Heart left ventricle (tissue), 16 donors: ENCODE data around the gene RERG. TPM values are rescaled to one million over a fixed set of nuclear protein-coding genes. Genes with fewer than 3 reads are reported as not detected.

Source experiments
- ATAC-seq, 4 donors: fragments of 200-7000 bp; cut with Tn5 transposase; one replicate each; pipeline ENCODE4 v1.9.1; 2020 to 2022; ENCODE audit warnings: moderate library complexity in 4 of 4, mild to moderate bottlenecking in 3 of 4, moderate number of reproducible peaks in 1 of 4
- DNase-seq, 5 donors: peaks; one replicate each; pipeline ENCODE4 v3.0.0-alpha.2; 2020
- H3K27ac ChIP-seq, 12 donors: fragments of 200-600 bp; sonication (generic) in 4 of 12; one replicate each; pipeline versions ENCODE4 v1.5.0 to v1.8.0; 2016 to 2022; ENCODE audit warnings: mild to moderate bottlenecking in 2 of 12
- H3K27me3 ChIP-seq, 9 donors: fragments of 200-600 bp; sonication (generic) in 2 of 9; one replicate each; pipeline versions ENCODE4 v1.5.1 to v1.8.0; 2016 to 2022; ENCODE audit warnings: mild to moderate bottlenecking in 3 of 9
- H3K36me3 ChIP-seq, 9 donors: fragments of 200-600 bp; sonication (generic) in 2 of 9; one replicate each; pipeline versions ENCODE4 v1.5.0 to v1.8.0; 2018 to 2022; ENCODE audit warnings: mild to moderate bottlenecking in 2 of 9
- H3K4me1 ChIP-seq, 12 donors: fragments of 200-600 bp; sonication (generic) in 4 of 12; one replicate each; pipeline versions ENCODE4 v1.5.0 to v1.8.0; 2016 to 2022; ENCODE audit warnings: mild to moderate bottlenecking in 3 of 12
- H3K4me3 ChIP-seq, 12 donors: fragments of 200-600 bp; sonication (generic) in 4 of 12; one replicate each; pipeline versions ENCODE4 v1.5.0 to v1.8.0; 2017 to 2022; ENCODE audit warnings: mild to moderate bottlenecking in 9 of 12, moderate library complexity in 4 of 12
- H3K9me3 ChIP-seq, 12 donors: fragments of 200-600 bp; sonication (generic) in 4 of 12; one replicate each; pipeline versions ENCODE4 v1.5.0 to v1.8.0; 2016 to 2022; ENCODE audit warnings: mild to moderate bottlenecking in 1 of 12
- POLR2A ChIP-seq, 2 donors: fragments of 450-650 bp; IDR thresholded peaks; one replicate each; pipeline ENCODE4 v1.6.1; 2017; ENCODE audit warnings: antibody characterized with exemption in 2 of 2, mild to moderate bottlenecking in 2 of 2, moderate library complexity in 2 of 2
- WGBS, 4 donors: extraction: QIAGEN DNeasy Blood & Tissue Kit in 2 of 4; methylation state at CpG; one replicate each; pipeline versions ENCODE4 v1.1.5 to v1.1.7; 2013 to 2018; 5-methylcytosine and 5-hydroxymethylcytosine counted together
- intact Hi-C, 10 donors: fragments of 100-400 bp; cut with DNase I; formaldehyde crosslinking; loops; one replicate each; pipeline versions ENCODE4 v1.11.1 to v1.14.2; 2022
- polyA plus RNA-seq, 2 donors: library from polyadenylated mRNA; stranded (reverse); fragments of 200-250 nt; gene quantifications; one replicate each; pipeline ENCODE4 v1.2.3, GENCODE V29; 2013
- total RNA-seq, 9 donors: library from RNA; depleted of rRNA in 2 of 9; stranded (reverse); fragments of >200 nt in 2 of 9; fragmentation: NEBNext Ultra II Directional in 3 of 9; extraction: Animal tissue kit (Norgen Biotek cat#: 25700) in 3 of 9; gene quantifications; one replicate each; pipeline versions ENCODE4 v1.1.0 to v1.2.4, GENCODE V29; 2016 to 2023
- TF ChIP-seq, protein P1 (sequence below), 12 donors: fragments of 200-600 bp; sonication (generic) in 4 of 12; IDR thresholded peaks; one replicate each; pipeline versions ENCODE4 v1.5.0 to v1.8.0; 2018 to 2022; ENCODE audit warnings: antibody characterized with exemption in 12 of 12, mild to moderate bottlenecking in 5 of 12
- donor health status: ischemic (EF 13 %, LVEDD 7.1; RV severe dilation, severe dysfunction).
- donor health status: healthy with polysubstance abuse.
- donor health status: DM: no; HTN: yes; CAD: no.
- donor health status: DM: no; HTN: no; CAD: no.
- donor health status: ischemic (EF 25% LVEDD 6.9; RV normal size, moderate dysfunction).
- donor health status: ischemic (EF 25% LVEDD 5.7; RV mildly dilated, moderate dysfunction).
- donor health status: healthy.
- donor health status: DM: yes; HTN: yes; CAD: no.
- donor health status: ischemic (EF 35%, LVEDD 5.7; RV mildly dilated, moderate dysfunction).
- donor health status: nonischemic (EF 11% LVEDD 7.7; RV severe dilation, severe dysfunction).
- donor health status: DM: yes; HTN: yes; CAD: no.
- donor health status: PGD.
- donor health status: ischemic (EF 29% LVEDD 5.4; RV normal size, mild dysfunction).
- donor health status: nonischemic (EF 23%, LVEDD 6.1; RV moderate dilation, normal function).

RERG gene
- total and polyA plus RNA-seq, 11 donors: 2.9 to 17.7 (median 4.2) TPM

DNA sequence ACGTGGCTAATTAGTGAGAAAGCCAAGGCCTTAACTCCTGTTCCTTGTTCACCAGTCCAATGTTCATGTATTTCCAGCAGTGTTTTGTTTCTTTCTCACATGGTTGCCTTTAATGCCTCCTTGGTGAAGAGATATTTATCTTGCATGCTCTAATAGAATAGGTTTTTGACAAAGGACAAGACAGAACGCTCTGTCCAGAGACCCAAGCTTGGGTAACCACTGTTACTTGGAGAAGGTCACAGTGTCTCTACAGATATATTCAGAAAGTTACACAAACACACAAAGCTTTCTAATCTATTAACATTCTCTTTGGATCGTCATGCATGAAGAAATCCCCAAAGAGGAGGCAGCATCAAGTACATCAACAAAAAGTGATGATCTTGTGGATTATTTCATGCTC lies 33.1 kb downstream of the RERG start:
- peaks cover 0 to 16% (median 0%) of the 10 kb centered on the region in 12 donors for H3K4me1 ChIP-seq
- H3K27me3 ChIP-seq: no peaks in the 10 kb centered on the region
- no peaks in the 10 kb centered on the region for H3K36me3 ChIP-seq
- 80 to 84% (median 82%) methylated on average over 3 of the region's 3 CpGs for WGBS, 4 donors
- no peaks in the 10 kb centered on the region for H3K9me3 ChIP-seq
- H3K4me3 ChIP-seq: no peak overlapping the region
- DNase-seq (no peak), ATAC-seq (no peak)
- intact Hi-C loops: no loop called here
- TF ChIP-seq POLR2A (IDR thresholded peaks at IDR 0.05): no peak
- TF ChIP-seq, protein P1, sequence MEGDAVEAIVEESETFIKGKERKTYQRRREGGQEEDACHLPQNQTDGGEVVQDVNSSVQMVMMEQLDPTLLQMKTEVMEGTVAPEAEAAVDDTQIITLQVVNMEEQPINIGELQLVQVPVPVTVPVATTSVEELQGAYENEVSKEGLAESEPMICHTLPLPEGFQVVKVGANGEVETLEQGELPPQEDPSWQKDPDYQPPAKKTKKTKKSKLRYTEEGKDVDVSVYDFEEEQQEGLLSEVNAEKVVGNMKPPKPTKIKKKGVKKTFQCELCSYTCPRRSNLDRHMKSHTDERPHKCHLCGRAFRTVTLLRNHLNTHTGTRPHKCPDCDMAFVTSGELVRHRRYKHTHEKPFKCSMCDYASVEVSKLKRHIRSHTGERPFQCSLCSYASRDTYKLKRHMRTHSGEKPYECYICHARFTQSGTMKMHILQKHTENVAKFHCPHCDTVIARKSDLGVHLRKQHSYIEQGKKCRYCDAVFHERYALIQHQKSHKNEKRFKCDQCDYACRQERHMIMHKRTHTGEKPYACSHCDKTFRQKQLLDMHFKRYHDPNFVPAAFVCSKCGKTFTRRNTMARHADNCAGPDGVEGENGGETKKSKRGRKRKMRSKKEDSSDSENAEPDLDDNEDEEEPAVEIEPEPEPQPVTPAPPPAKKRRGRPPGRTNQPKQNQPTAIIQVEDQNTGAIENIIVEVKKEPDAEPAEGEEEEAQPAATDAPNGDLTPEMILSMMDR (IDR thresholded peaks at IDR 0.05): no peak
- peak overlapping the region in 1 of 12 donors; percentile 64 for H3K27ac ChIP-seq

DNA sequence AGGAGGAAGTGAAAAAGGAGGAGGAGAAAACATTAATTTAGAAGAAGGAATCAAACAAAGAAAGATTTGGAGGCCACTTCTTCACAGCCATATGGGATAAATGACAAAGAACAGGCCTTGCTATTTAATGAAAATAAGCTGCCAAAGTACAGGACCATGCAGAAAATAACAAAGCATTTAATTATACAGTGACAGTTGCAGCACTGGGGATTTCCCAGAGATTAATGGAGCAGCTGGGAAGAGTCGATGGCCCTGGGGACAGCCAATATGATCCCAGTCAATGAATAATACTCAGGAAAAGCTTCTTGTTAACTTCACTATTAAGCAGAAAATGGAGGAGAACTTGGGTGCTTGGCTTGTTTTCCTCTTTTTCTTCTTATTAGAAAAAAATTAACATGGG lies 34.6 kb downstream of the RERG start:
- WGBS, 4 donors: 32 to 49% (median 38%) methylated on average over 1 of the region's 1 CpG
- Histone ChIP-seq H3K36me3 (no peaks in the 10 kb centered on the region), H3K4me1 (peaks cover 0 to 16% (median 0%) of the 10 kb centered on the region in 12 donors), H3K9me3 (no peaks in the 10 kb centered on the region), H3K4me3 (no peak overlapping the region), H3K27ac (peak overlapping the region in 9 of 12 donors; percentile 9 to 67 (median 43)), H3K27me3 (no peaks in the 10 kb centered on the region)
- no peak for TF ChIP-seq POLR2A (IDR thresholded peaks at IDR 0.05)
- TF ChIP-seq, protein P1 (IDR thresholded peaks at IDR 0.05): no peak
- ATAC-seq: peak in 1 of 4 donors; percentile 68
- intact Hi-C loops: no loop called here
- no peak for DNase-seq

- no peak for ATAC-seq
- peak overlapping the region in 2 of 12 donors; percentile 13 to 64 for H3K27ac ChIP-seq
- TF ChIP-seq, protein P1 (IDR thresholded peaks at IDR 0.05): no peak
- no peak for TF ChIP-seq POLR2A (IDR thresholded peaks at IDR 0.05)
- H3K4me1 ChIP-seq: peaks cover 0 to 36% (median 5%) of the 10 kb centered on the region in 12 donors
- H3K27me3 ChIP-seq: no peaks in the 10 kb centered on the region
- no peaks in the 10 kb centered on the region for H3K9me3 ChIP-seq
- no peaks in the 10 kb centered on the region for H3K36me3 ChIP-seq
- intact Hi-C loops: no loop called here
- H3K4me3 ChIP-seq: no peak overlapping the region
- WGBS, 4 donors: 75 to 80% (median 77%) methylated on average over 4 of the region's 4 CpGs
- DNase-seq: no peak
These were observed 36.7 kb downstream of the RERG start for GRCh38 chr12:15184484-15184883.

DNA sequence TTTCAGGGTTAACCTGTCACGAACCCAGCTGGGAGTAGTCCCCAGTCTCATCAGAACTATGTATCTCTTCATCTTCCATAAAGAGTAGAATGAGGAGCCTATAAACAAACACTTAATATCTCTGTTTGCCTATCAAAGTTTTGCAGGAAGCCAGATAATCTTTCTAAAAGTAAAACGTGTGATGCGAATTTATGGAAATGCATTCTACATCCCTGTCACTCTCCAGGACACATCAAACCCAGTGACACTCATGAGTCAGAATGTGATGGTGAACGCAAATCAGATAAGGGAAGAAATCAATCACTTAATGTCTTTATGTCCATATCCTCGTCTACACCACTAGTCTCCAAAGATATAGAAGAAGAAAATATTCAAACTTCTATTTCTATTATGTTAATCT lies 37.4 kb downstream of the RERG start:
- TF ChIP-seq POLR2A (IDR thresholded peaks at IDR 0.05): no peak
- TF ChIP-seq, protein P1 (IDR thresholded peaks at IDR 0.05): no peak
- Histone ChIP-seq H3K27ac (peak overlapping the region in 1 of 12 donors; percentile 64), H3K36me3 (no peaks in the 10 kb centered on the region), H3K9me3 (no peaks in the 10 kb centered on the region), H3K4me1 (peaks cover 0 to 43% (median 5%) of the 10 kb centered on the region in 12 donors), H3K4me3 (no peak overlapping the region), H3K27me3 (no peaks in the 10 kb centered on the region)
- WGBS, 4 donors: 40 to 51% (median 45%) methylated on average over 5 of the region's 5 CpGs
- ATAC-seq: no peak
- DNase-seq: no peak
- intact Hi-C loops: no loop called here
